Transverse colon (tissue), 4 donors: ENCODE data around the gene GNAL. TPM values are rescaled to one million over a fixed set of nuclear protein-coding genes. Genes with fewer than 3 reads are reported as not detected.

Experiments used
- DNase-seq: peaks from one replicate; pipeline ENCODE4 v3.0.0-alpha.2; 2019
- H3K27ac ChIP-seq, 4 donors: fragments of 200-600 bp; sonication (generic); 2 replicates each; pipeline ENCODE4 v1.5.1; 2016 to 2018; ENCODE audit warnings: inconsistent platforms in 4 of 4
- H3K27me3 ChIP-seq: fragments of 200-600 bp; sonication (generic); 2 replicates; pipeline ENCODE4 v1.5.1; 2017; ENCODE audit warnings: inconsistent platforms
- H3K36me3 ChIP-seq, 4 donors: fragments of 200-600 bp; sonication (generic); 2 replicates each; pipeline ENCODE4 v1.5.1; 2017 to 2019; ENCODE audit warnings: inconsistent platforms in 4 of 4
- H3K4me1 ChIP-seq, 4 donors: fragments of 200-600 bp; sonication (generic); 2 replicates each; pipeline ENCODE4 v1.5.1; 2017 to 2020; ENCODE audit warnings: inconsistent platforms in 4 of 4
- H3K4me3 ChIP-seq, 4 donors: fragments of 200-600 bp; sonication (generic); 1 replicate in 1 of 4; 2 replicates in 3 of 4; pipeline versions ENCODE4 v1.5.1 to v1.6.1; 2017 to 2019; ENCODE audit warnings: inconsistent platforms in 4 of 4
- H3K9me3 ChIP-seq, 2 donors: fragments of 200-600 bp; sonication (generic); 2 replicates each; pipeline ENCODE4 v1.5.1; 2017 to 2019; ENCODE audit warnings: inconsistent platforms in 2 of 2
- CTCF ChIP-seq, 5 experiments: fragments of 200-600 bp in 3 of 5; fragments of 450-650 bp in 2 of 5; sonication (generic) in 3 of 5; IDR thresholded peaks; 1 replicate in 2 of 5; 2 replicates in 3 of 5; pipeline ENCODE4 v1.5.1; 2016 to 2017; ENCODE audit warnings: antibody characterized with exemption in 5 of 5, inconsistent platforms in 3 of 5, mild to moderate bottlenecking in 2 of 5, moderate library complexity in 1 of 5
- EP300 ChIP-seq: sonication (generic); formaldehyde crosslinking; IDR thresholded peaks from one replicate; pipeline ENCODE4 v1.6.1; 2017; ENCODE audit warnings: antibody characterized with exemption, low read depth
- POLR2A ChIP-seq: fragments of 450-650 bp; IDR thresholded peaks from one replicate; pipeline ENCODE4 v1.6.1; 2016; ENCODE audit warnings: antibody characterized with exemption, mild to moderate bottlenecking, moderate library complexity
- POLR2AphosphoS5 ChIP-seq, 3 donors: sonication (generic); formaldehyde crosslinking; IDR thresholded peaks; one replicate each; pipeline ENCODE4 v1.6.1; 2016; ENCODE audit warnings: antibody characterized with exemption in 3 of 3
- WGBS, 2 donors: methylation state at CpG; one replicate each; pipeline ENCODE4 v1.1.5; 2018; ENCODE audit warnings: low coverage in 1 of 2; 5-methylcytosine and 5-hydroxymethylcytosine counted together
- in situ Hi-C, 4 donors: fragments of 200-750 bp; cut with MboI; loops; one replicate each; pipeline versions ENCODE4 v1.15.0 to v1.15.1; 2017; ENCODE audit warnings: low sequenced_read_pairs in 3 of 4, low pct_ligation_motif_present in 1 of 4, low pct_unique_long_range_greater_than_20kb in 1 of 4
- intact Hi-C: fragments of 100-400 bp; cut with DNase I; formaldehyde crosslinking; loops from one replicate; pipeline ENCODE4 v1.15.1; 2023; ENCODE audit warnings: low total_unique reads
- total RNA-seq, 4 donors: library from RNA; depleted of rRNA; stranded (reverse); fragments of >200 nt; gene quantifications; one replicate each; pipeline ENCODE4 v1.1.0, GENCODE V29; 2016

GNAL gene
- total RNA-seq, 4 donors from 2014 or later = 2.9 to 7.4 (median 7.2) TPM

GRCh38 chr18:11663439-11664029 lies 25.5 kb upstream of the GNAL start:
- Histone ChIP-seq H3K27ac (no peak overlapping the region), H3K9me3 (no peaks in the 10 kb centered on the region), H3K4me3 (no peak overlapping the region), H3K27me3 (no peaks in the 10 kb centered on the region), H3K36me3 (no peaks in the 10 kb centered on the region), H3K4me1 (no peaks in the 10 kb centered on the region)
- in situ Hi-C loops (loop anchor here in 1 of 4 donors (25.0 kb wide), 1 partner anchor 101 kb away; no protein-coding TSS in a partner anchor), intact Hi-C loops (no loop called here)
- TF ChIP-seq CTCF (IDR thresholded peaks at IDR 0.05) (no peak), EP300 (no peak), POLR2A (no peak), POLR2AphosphoS5 (IDR thresholded peaks at IDR 0.05) (no peak)
- DNase-seq = no peak
- WGBS, 2 donors = 68 to 80% methylated on average over 3 to 6 of the region's 6 CpGs

GRCh38 chr18:11664286-11664685 lies 24.8 kb upstream of the GNAL start:
- 71% methylated on average over 4 of the region's 4 CpGs; no CpG with 5 or more reads in 1 of the 2 donors for WGBS, 2 donors
- intact Hi-C loops (no loop called here), in situ Hi-C loops (loop anchor here in 1 of 4 donors (25.0 kb wide), 1 partner anchor 102 kb away; no protein-coding TSS in a partner anchor)
- no peak overlapping the region for H3K4me3 ChIP-seq
- no peak overlapping the region for H3K27ac ChIP-seq
- no peaks in the 10 kb centered on the region for H3K4me1 ChIP-seq
- H3K9me3 ChIP-seq = no peaks in the 10 kb centered on the region
- no peaks in the 10 kb centered on the region for H3K36me3 ChIP-seq
- DNase-seq = no peak
- no peaks in the 10 kb centered on the region for H3K27me3 ChIP-seq
- TF ChIP-seq EP300 (no peak), POLR2AphosphoS5 (IDR thresholded peaks at IDR 0.05) (no peak), CTCF (IDR thresholded peaks at IDR 0.05) (no peak)

- no peak for DNase-seq
- in situ Hi-C loops = loop anchor here in 1 of 4 donors (25.0 kb wide), 1 partner anchor 103 kb away; no protein-coding TSS in a partner anchor
Observed at GRCh38 chr18:11665146-11665545, 23.9 kb upstream of the GNAL start.

GRCh38 chr18:11665587-11665986 lies 23.5 kb upstream of the GNAL start:
- WGBS, 2 donors = 75 to 86% methylated on average over 3 to 4 of the region's 4 CpGs
- H3K4me3 ChIP-seq = no peak overlapping the region
- in situ Hi-C loops = loop anchor here in 1 of 4 donors (25.0 kb wide), 1 partner anchor 103 kb away; no protein-coding TSS in a partner anchor
- TF ChIP-seq POLR2AphosphoS5 (IDR thresholded peaks at IDR 0.05) = no peak
- no peak for TF ChIP-seq POLR2A
- TF ChIP-seq CTCF (IDR thresholded peaks at IDR 0.05) = no peak
- TF ChIP-seq EP300 = no peak
- H3K9me3 ChIP-seq = no peaks in the 10 kb centered on the region
- no peak for DNase-seq
- no peaks in the 10 kb centered on the region for H3K4me1 ChIP-seq
- intact Hi-C loops = no loop called here
- no peaks in the 10 kb centered on the region for H3K27me3 ChIP-seq
- no peak overlapping the region for H3K27ac ChIP-seq
- H3K36me3 ChIP-seq = no peaks in the 10 kb centered on the region

More at GRCh38 chr18:11665146-11665545, 23.9 kb upstream of the GNAL start:
- intact Hi-C loops = no loop called here
- H3K27me3 ChIP-seq = no peaks in the 10 kb centered on the region
- H3K9me3 ChIP-seq = no peaks in the 10 kb centered on the region
- no peaks in the 10 kb centered on the region for H3K4me1 ChIP-seq
- H3K4me3 ChIP-seq = no peak overlapping the region
- H3K36me3 ChIP-seq = no peaks in the 10 kb centered on the region
- no peak for TF ChIP-seq EP300
- no peak for TF ChIP-seq POLR2A
- no peak for TF ChIP-seq CTCF (IDR thresholded peaks at IDR 0.05)
- TF ChIP-seq POLR2AphosphoS5 (IDR thresholded peaks at IDR 0.05) = no peak
- H3K27ac ChIP-seq = no peak overlapping the region
- 40 to 45% methylated on average over 1 to 4 of the region's 4 CpGs for WGBS, 2 donors
